Osteoblast (primary cell): ENCODE results near the gene CHST5. TPM values are rescaled to one million over a fixed set of nuclear protein-coding genes. Genes with fewer than 3 reads are reported as not detected.

Source experiments
- DNase-seq: peaks from one replicate; pipeline ENCODE4 v3.0.0; 2011; ENCODE audit warnings: low spot score, mixed read lengths; ENCODE audit not compliant: insufficient read length; ENCODE audit errors: missing footprints
- H2AFZ ChIP-seq: 2 replicates; pipeline ENCODE4 v1.6.0; 2011; ENCODE audit warnings: mild to moderate bottlenecking, low read length
- H3K27ac ChIP-seq: 2 replicates; pipeline ENCODE4 v1.5.1; 2011; ENCODE audit warnings: mild to moderate bottlenecking, low read depth, low read length, moderate library complexity
- H3K27me3 ChIP-seq: 2 replicates; pipeline ENCODE4 v1.6.0; 2012; ENCODE audit warnings: mild to moderate bottlenecking, control low read depth, inconsistent platforms, low read length, moderate library complexity; ENCODE audit not compliant: insufficient read depth
- H3K36me3 ChIP-seq: 2 replicates; pipeline ENCODE4 v1.5.1; 2011; ENCODE audit warnings: mild to moderate bottlenecking, low read length, control low read depth, moderate library complexity; ENCODE audit not compliant: insufficient read depth
- H3K4me1 ChIP-seq: 2 replicates; pipeline ENCODE4 v1.5.1; 2011; ENCODE audit warnings: mild to moderate bottlenecking, low read length, control low read depth, moderate library complexity; ENCODE audit not compliant: insufficient read depth
- H3K4me2 ChIP-seq: 2 replicates; pipeline ENCODE4 v1.6.0; 2011; ENCODE audit warnings: mild to moderate bottlenecking, low read length; ENCODE audit not compliant: insufficient read depth
- H3K4me3 ChIP-seq: fragments of 200-600 bp; sonication (generic); 3 replicates; pipeline ENCODE4 v1.5.1; 2012; ENCODE audit warnings: mild to moderate bottlenecking, low read length, inconsistent platforms; ENCODE audit not compliant: insufficient read depth
- H3K79me2 ChIP-seq: 2 replicates; pipeline ENCODE4 v1.6.0; 2012; ENCODE audit warnings: mild to moderate bottlenecking, low read length, control low read depth, inconsistent platforms; ENCODE audit not compliant: insufficient read depth
- H3K9me3 ChIP-seq: 2 replicates; pipeline ENCODE4 v1.5.1; 2011; ENCODE audit warnings: low read depth, low read length, control low read depth
- H4K20me1 ChIP-seq: 2 replicates; pipeline ENCODE4 v1.6.0; 2012; ENCODE audit warnings: mild to moderate bottlenecking, low read length, control low read depth; ENCODE audit not compliant: insufficient read depth
- CTCF ChIP-seq: IDR thresholded peaks from 2 replicates; pipeline ENCODE4 v1.5.1; 2011; ENCODE audit warnings: mild to moderate bottlenecking, low read depth, low read length, moderate library complexity; ENCODE audit errors: extremely low read depth
- total RNA-seq: library from RNA; depleted of rRNA; stranded (reverse); fragments of >200 nt; gene quantifications from 2 replicates; pipeline ENCODE4 v1.2.3, GENCODE V29; 2012

Gene CHST5
- total RNA-seq, 1 donor: not detected

- H3K36me3 ChIP-seq: no peaks in the 10 kb centered on the region
- no peak overlapping the region for H3K4me2 ChIP-seq
- H3K79me2 ChIP-seq: no peaks in the 10 kb centered on the region
- H2AFZ ChIP-seq: no peak overlapping the region
- no peak overlapping the region for H3K27ac ChIP-seq
- no peak for TF ChIP-seq CTCF
- DNase-seq: no peak
- H3K4me1 ChIP-seq: no peaks in the 10 kb centered on the region
- H3K27me3 ChIP-seq: no peaks in the 10 kb centered on the region
- H3K9me3 ChIP-seq: no peaks in the 10 kb centered on the region
- H4K20me1 ChIP-seq: no peaks in the 10 kb centered on the region
- H3K4me3 ChIP-seq: no peak overlapping the region
Measured at GRCh38 chr16:75488322-75488721, 47.6 kb downstream of the CHST5 start.

GRCh38 chr16:75486676-75487313 is 49.1 kb downstream of the CHST5 start:
- Histone ChIP-seq H3K9me3 (no peaks in the 10 kb centered on the region), H3K36me3 (no peaks in the 10 kb centered on the region), H2AFZ (no peak overlapping the region), H3K79me2 (no peaks in the 10 kb centered on the region), H3K4me2 (no peak overlapping the region), H4K20me1 (no peaks in the 10 kb centered on the region), H3K27ac (no peak overlapping the region), H3K4me1 (no peaks in the 10 kb centered on the region), H3K27me3 (no peaks in the 10 kb centered on the region), H3K4me3 (no peak overlapping the region)
- no peak for TF ChIP-seq CTCF
- no peak for DNase-seq

- no peak overlapping the region for H3K4me2 ChIP-seq
- H3K27ac ChIP-seq: no peak overlapping the region
- no peak for TF ChIP-seq CTCF
- H3K4me1 ChIP-seq: no peaks in the 10 kb centered on the region
- no peaks in the 10 kb centered on the region for H3K9me3 ChIP-seq
- H3K36me3 ChIP-seq: no peaks in the 10 kb centered on the region
- no peak overlapping the region for H3K4me3 ChIP-seq
- DNase-seq: no peak
- no peaks in the 10 kb centered on the region for H3K79me2 ChIP-seq
- no peaks in the 10 kb centered on the region for H4K20me1 ChIP-seq
- no peaks in the 10 kb centered on the region for H3K27me3 ChIP-seq
- H2AFZ ChIP-seq: no peak overlapping the region
Measured at GRCh38 chr16:75486014-75486675, 49.8 kb downstream of the CHST5 start.

GRCh38 chr16:75485230-75486013 is 50.5 kb downstream of the CHST5 start:
- Histone ChIP-seq H3K4me2 (no peak overlapping the region), H3K4me3 (no peak overlapping the region), H3K36me3 (no peaks in the 10 kb centered on the region), H3K9me3 (no peaks in the 10 kb centered on the region), H3K4me1 (no peaks in the 10 kb centered on the region), H3K27ac (no peak overlapping the region), H2AFZ (no peak overlapping the region), H4K20me1 (no peaks in the 10 kb centered on the region), H3K27me3 (no peaks in the 10 kb centered on the region), H3K79me2 (no peaks in the 10 kb centered on the region)
- DNase-seq: no peak
- TF ChIP-seq CTCF: no peak
